Astrocyte of the hippocampus (primary cell): ENCODE measurements around the gene CNOT3.
"Not testable (repeated sequence)": the region's sequence is repeated elsewhere in the genome, so short reads cannot be mapped to it uniquely, and the experiment has no call there.

ENCODE experiments used
- DNase-seq: peaks from one replicate; pipeline ENCODE4 v3.0.0; 2011; ENCODE audit warnings: low read depth, low spot score

The CNOT3 gene

GRCh38 chr19:54137699-54138488, at the start of gene CNOT3:
Gene CNOT3 (plus strand): TSS chr19:54137762. CDS start chr19:54142979, 5,217 bp downstream.
- peak; percentile 43 for DNase-seq

- no peak for DNase-seq
Observed at GRCh38 chr19:54094426-54095000, 43.0 kb upstream of the CNOT3 start.

GRCh38 chr19:54095136-54095858, 42.3 kb upstream of the CNOT3 start:
- DNase-seq, result no peak

GRCh38 chr19:54095859-54096616, 41.5 kb upstream of the CNOT3 start:
- DNase-seq, result peak; percentile 72

- DNase-seq, result peak; percentile 14
Observed at GRCh38 chr19:54096617-54097106, 40.9 kb upstream of the CNOT3 start.

GRCh38 chr19:54099190-54099902, 38.2 kb upstream of the CNOT3 start:
- no peak for DNase-seq

- not testable (repeated sequence) for DNase-seq
Observed at GRCh38 chr19:54099903-54100255, 37.7 kb upstream of the CNOT3 start.

GRCh38 chr19:54100561-54100960, 37.0 kb upstream of the CNOT3 start, which contains the start of gene OSCAR:
Gene OSCAR (minus strand): TSS chr19:54100803. CDS start chr19:54100792, 11 bp downstream.
- no peak for DNase-seq

GRCh38 chr19:54102421-54103169, 35.0 kb upstream of the CNOT3 start, which contains the start of gene NDUFA3:
Gene NDUFA3 (plus strand): TSS chr19:54102855. CDS start chr19:54102879, 24 bp downstream.
- peak; percentile 100 for DNase-seq

- no peak for DNase-seq
Observed at GRCh38 chr19:54104998-54105715, 32.4 kb upstream of the CNOT3 start.

GRCh38 chr19:54105796-54106195, 31.8 kb upstream of the CNOT3 start:
- no peak for DNase-seq

GRCh38 chr19:54106716-54107115, 30.8 kb upstream of the CNOT3 start:
- no peak for DNase-seq

- no peak for DNase-seq
Observed at GRCh38 chr19:54107876-54108490, 29.6 kb upstream of the CNOT3 start.

GRCh38 chr19:54108496-54108895, 29.1 kb upstream of the CNOT3 start:
- no peak for DNase-seq

GRCh38 chr19:54109651-54110050, 27.9 kb upstream of the CNOT3 start:
- no peak for DNase-seq

- peak; percentile 59 for DNase-seq
Observed at GRCh38 chr19:54114340-54115108, 23.0 kb upstream of the CNOT3 start.

GRCh38 chr19:54115109-54116063, 22.2 kb upstream of the CNOT3 start, which contains the start of the genes PRPF31 and TFPT:
Gene PRPF31 (plus strand): TSS chr19:54115754. CDS start chr19:54118279, 2,525 bp downstream.
Gene TFPT (minus strand): TSS chr19:54115657. CDS start chr19:54115269, 388 bp downstream.
- DNase-seq, result peak; percentile 99
